Measurements from ENCODE around the gene PANX2.
A peak's percentile ranks its signal among the peaks of the same experiment; 100 is the strongest.
"Not testable (repeated sequence)": the region's sequence is repeated elsewhere in the genome, so short reads cannot be mapped to it uniquely, and the experiment has no call there.

PANX2 gene

GRCh38 chr22:50147258-50148165 is 23.0 kb upstream of the PANX2 start:
- DNase-seq: not testable (repeated sequence)

GRCh38 chr22:50148166-50148500 is 22.4 kb upstream of the PANX2 start:
- no peak for DNase-seq

- DNase-seq: peak; percentile 74 to 84
These were observed 21.4 kb upstream of the PANX2 start for GRCh38 chr22:50148991-50149721.

GRCh38 chr22:50150161-50151129 is 20.1 kb upstream of the PANX2 start:
- no peak for DNase-seq

GRCh38 chr22:50151571-50152537 is 18.7 kb upstream of the PANX2 start:
- no peak for DNase-seq

- no peak for DNase-seq
These were observed 17.3 kb upstream of the PANX2 start for GRCh38 chr22:50153056-50153755.

- DNase-seq: no peak
These were observed 16.8 kb upstream of the PANX2 start for GRCh38 chr22:50153756-50154140.

GRCh38 chr22:50157709-50158375 is 12.7 kb upstream of the PANX2 start:
- no peak for DNase-seq

GRCh38 chr22:50160947-50161346 is 9.6 kb upstream of the PANX2 start:
- no peak for DNase-seq

- DNase-seq: no peak
These were observed 8.8 kb upstream of the PANX2 start for GRCh38 chr22:50161508-50162390.

GRCh38 chr22:50162391-50162956 is 8.1 kb upstream of the PANX2 start:
- no peak for DNase-seq

GRCh38 chr22:50165436-50166123 is 5.0 kb upstream of the PANX2 start:
- DNase-seq: no peak

GRCh38 chr22:50167689-50168489 is 2.6 kb upstream of the PANX2 start:
- no peak for DNase-seq

GRCh38 chr22:50168490-50169180 is 1.9 kb upstream of the PANX2 start:
- DNase-seq: not testable (repeated sequence)

- DNase-seq: no peak
These were observed 1.3 kb upstream of the PANX2 start for GRCh38 chr22:50169181-50169759.

GRCh38 chr22:50169774-50170341 is 673 bp upstream of the PANX2 start:
- peak; percentile 73 to 80 for DNase-seq
